ENCODE results near the gene AP1S1.

Gene AP1S1

GRCh38 chr7:101174322-101174854 lies 20.1 kb downstream of the AP1S1 start:
- no peak overlapping the region for H3K4me3 ChIP-seq (ENCODE audit: low read length)
- no peak for DNase-seq (ENCODE audit: low read depth)
- TF ChIP-seq CTCF (conservative IDR thresholded peaks at IDR 0.05; ENCODE audit: low read depth, low read length) = no peak

- no peak overlapping the region for H3K4me3 ChIP-seq (ENCODE audit: low read length)
- TF ChIP-seq CTCF (conservative IDR thresholded peaks at IDR 0.05; ENCODE audit: low read depth, low read length) = no peak
- no peak for DNase-seq (ENCODE audit: low read depth)
These were observed 21.4 kb downstream of the AP1S1 start for GRCh38 chr7:101175664-101176063.

- TF ChIP-seq CTCF (conservative IDR thresholded peaks at IDR 0.05; ENCODE audit: low read depth, low read length) = no peak
- DNase-seq (ENCODE audit: low read depth) = no peak
- no peak overlapping the region for H3K4me3 ChIP-seq (ENCODE audit: low read length)
These were observed 23.4 kb downstream of the AP1S1 start for GRCh38 chr7:101177644-101178043.

GRCh38 chr7:101179117-101179516 lies 24.8 kb downstream of the AP1S1 start:
- DNase-seq (ENCODE audit: low read depth) = no peak
- TF ChIP-seq CTCF (conservative IDR thresholded peaks at IDR 0.05; ENCODE audit: low read depth, low read length) = no peak
- no peak overlapping the region for H3K4me3 ChIP-seq (ENCODE audit: low read length)

GRCh38 chr7:101179713-101180112 lies 25.4 kb downstream of the AP1S1 start:
- no peak overlapping the region for H3K4me3 ChIP-seq (ENCODE audit: low read length)
- DNase-seq (ENCODE audit: low read depth) = no peak
- no peak for TF ChIP-seq CTCF (conservative IDR thresholded peaks at IDR 0.05; ENCODE audit: low read depth, low read length)

- TF ChIP-seq CTCF (conservative IDR thresholded peaks at IDR 0.05; ENCODE audit: low read depth, low read length) = no peak
- no peak for DNase-seq (ENCODE audit: low read depth)
These were observed 26.0 kb downstream of the AP1S1 start, which contains the start of gene NAT16 for GRCh38 chr7:101180130-101180755. TSS of gene NAT16 (minus strand) at chr7:101180293. CDS start at chr7:101174807, 5,486 bp downstream.

GRCh38 chr7:101185258-101185839 lies 31.1 kb downstream of the AP1S1 start:
- H3K4me3 ChIP-seq (ENCODE audit: low read length) = no peak overlapping the region
- DNase-seq (ENCODE audit: low read depth) = no peak
- TF ChIP-seq CTCF (conservative IDR thresholded peaks at IDR 0.05; ENCODE audit: low read depth, low read length) = no peak

More at GRCh38 chr7:101180130-101180755, 26.0 kb downstream of the AP1S1 start, which contains the start of gene NAT16:
- no peak within 1 kb of the TSS for H3K4me3 ChIP-seq (ENCODE audit: low read length)

All from retinal pigment epithelial cell (primary cell).